Ectodermal cell (in vitro differentiated cells): Measurements from ENCODE around the gene MRPL16. TPM values are rescaled to one million over a fixed set of nuclear protein-coding genes. Genes with fewer than 3 reads are reported as not detected.
"Not testable (repeated sequence)": the region's sequence is repeated elsewhere in the genome, so short reads cannot be mapped to it uniquely, and the experiment has no call there.

Source experiments
- H3K27ac ChIP-seq: 2 replicates; pipeline ENCODE4 v1.7.0; 2013; ENCODE audit warnings: mild to moderate bottlenecking, low read depth, low read length; ENCODE audit not compliant: insufficient read depth, poor library complexity, severe bottlenecking
- H3K27me3 ChIP-seq: 2 replicates; pipeline ENCODE4 v1.7.0; 2013; ENCODE audit warnings: mild to moderate bottlenecking, low read length; ENCODE audit not compliant: insufficient read depth, control insufficient read depth, poor library complexity, severe bottlenecking
- H3K36me3 ChIP-seq: one replicate; pipeline ENCODE4 v1.7.0; 2013; ENCODE audit warnings: low read length; ENCODE audit not compliant: control insufficient read depth, insufficient read depth
- H3K4me1 ChIP-seq: one replicate; pipeline ENCODE4 v1.7.0; 2013; ENCODE audit warnings: low read length; ENCODE audit not compliant: control insufficient read depth, insufficient read depth
- H3K4me3 ChIP-seq: 2 replicates; pipeline ENCODE4 v1.7.0; 2013; ENCODE audit warnings: low read depth, low read length, control low read depth; ENCODE audit not compliant: insufficient read depth
- H3K9me3 ChIP-seq: 2 replicates; pipeline ENCODE4 v1.7.0; 2013; ENCODE audit warnings: mild to moderate bottlenecking, low read length, moderate library complexity; ENCODE audit not compliant: control insufficient read depth
- WGBS, 2 experiments: methylation state at CpG; one replicate each; pipeline ENCODE4 v1.1.7; 2013; ENCODE audit warnings: missing lambda C conversion rate in 2 of 2; 5-methylcytosine and 5-hydroxymethylcytosine counted together
- polyA plus RNA-seq, 4 experiments: library from polyadenylated mRNA; stranded (reverse); fragments of 50-300 nt; gene quantifications; one replicate each; pipeline ENCODE4 v1.2.3, GENCODE V29; 2013

The MRPL16 gene
- 45.3 TPM for polyA plus RNA-seq (2013, experiment 1 of 4)
- 48.7 TPM for polyA plus RNA-seq (2013, experiment 2 of 4)
- polyA plus RNA-seq (2013, experiment 3 of 4): 41.9 TPM
- 47.3 TPM for polyA plus RNA-seq (2013, experiment 4 of 4)

GRCh38 chr11:59810189-59810910 is at the start of gene MRPL16:
MRPL16 (minus strand) TSS chr11:59810778; CDS start chr11:59810658, 120 bp downstream.
- Histone ChIP-seq H3K9me3 (no peaks in the 10 kb centered on the region), H3K4me1 (no peaks in the 10 kb centered on the region), H3K36me3 (peaks cover 15% of the 10 kb centered on the region), H3K4me3 (peak within 1 kb of the TSS; percentile 96), H3K27me3 (no peaks in the 10 kb centered on the region), H3K27ac (peak within 1 kb of the TSS; percentile 36)
- WGBS, 2 experiments: 1% methylated on average over 54 of the region's 54 CpGs

- no peak overlapping the region for H3K27ac ChIP-seq
- H3K4me3 ChIP-seq: no peak overlapping the region
- no peaks in the 10 kb centered on the region for H3K36me3 ChIP-seq
- H3K27me3 ChIP-seq: no peaks in the 10 kb centered on the region
- no peaks in the 10 kb centered on the region for H3K4me1 ChIP-seq
- H3K9me3 ChIP-seq: no peaks in the 10 kb centered on the region
These were observed 49.1 kb upstream of the MRPL16 start for GRCh38 chr11:59859673-59860072.

- 78 to 81% methylated on average over 8 to 10 of the region's 10 CpGs for WGBS, 2 experiments
- H3K9me3 ChIP-seq: no peaks in the 10 kb centered on the region
- H3K4me3 ChIP-seq: no peak overlapping the region
- no peaks in the 10 kb centered on the region for H3K4me1 ChIP-seq
- no peaks in the 10 kb centered on the region for H3K27me3 ChIP-seq
- H3K36me3 ChIP-seq: no peaks in the 10 kb centered on the region
- no peak overlapping the region for H3K27ac ChIP-seq
These were observed 47.2 kb upstream of the MRPL16 start for GRCh38 chr11:59857439-59858434.

GRCh38 chr11:59854871-59855270 is 44.3 kb upstream of the MRPL16 start:
- 80 to 95% methylated on average over 2 of the region's 2 CpGs for WGBS, 2 experiments
- no peaks in the 10 kb centered on the region for H3K4me1 ChIP-seq

GRCh38 chr11:59851416-59851815 is 40.8 kb upstream of the MRPL16 start:
- WGBS, 2 experiments: 90 to 93% methylated on average over 5 of the region's 5 CpGs
- not testable (repeated sequence) for H3K36me3 ChIP-seq, H3K27ac ChIP-seq, H3K4me1 ChIP-seq, H3K9me3 ChIP-seq, H3K4me3 ChIP-seq, H3K27me3 ChIP-seq

More at GRCh38 chr11:59854871-59855270, 44.3 kb upstream of the MRPL16 start:
- H3K9me3 ChIP-seq: no peaks in the 10 kb centered on the region
- no peaks in the 10 kb centered on the region for H3K36me3 ChIP-seq
- no peak overlapping the region for H3K4me3 ChIP-seq
- no peak overlapping the region for H3K27ac ChIP-seq
- H3K27me3 ChIP-seq: no peaks in the 10 kb centered on the region

GRCh38 chr11:59849551-59849950 is 39.0 kb upstream of the MRPL16 start:
- not testable (repeated sequence) for H3K9me3 ChIP-seq, H3K27ac ChIP-seq, H3K4me1 ChIP-seq, H3K36me3 ChIP-seq, H3K27me3 ChIP-seq, H3K4me3 ChIP-seq
- WGBS, 2 experiments: 87 to 92% methylated on average over 2 of the region's 2 CpGs

- H3K27ac ChIP-seq: no peak overlapping the region
- H3K27me3 ChIP-seq: no peaks in the 10 kb centered on the region
- no peak overlapping the region for H3K4me3 ChIP-seq
- no peaks in the 10 kb centered on the region for H3K36me3 ChIP-seq
- no peaks in the 10 kb centered on the region for H3K4me1 ChIP-seq
- no peaks in the 10 kb centered on the region for H3K9me3 ChIP-seq
- 84 to 94% methylated on average over 2 of the region's 2 CpGs for WGBS, 2 experiments
These were observed 38.6 kb upstream of the MRPL16 start for GRCh38 chr11:59849129-59849528.

- not testable (repeated sequence) for H3K27me3 ChIP-seq, H3K4me3 ChIP-seq, H3K9me3 ChIP-seq, H3K4me1 ChIP-seq, H3K27ac ChIP-seq, H3K36me3 ChIP-seq
- 93 to 94% methylated on average over 6 of the region's 6 CpGs for WGBS, 2 experiments
These were observed 37.9 kb upstream of the MRPL16 start for GRCh38 chr11:59848439-59848838.

GRCh38 chr11:59847626-59848025 is 37.0 kb upstream of the MRPL16 start:
- no peaks in the 10 kb centered on the region for H3K9me3 ChIP-seq
- 94 to 95% methylated on average over 3 of the region's 3 CpGs for WGBS, 2 experiments
- H3K4me3 ChIP-seq: no peak overlapping the region
- no peaks in the 10 kb centered on the region for H3K27me3 ChIP-seq
- H3K27ac ChIP-seq: no peak overlapping the region
- no peaks in the 10 kb centered on the region for H3K4me1 ChIP-seq
- no peaks in the 10 kb centered on the region for H3K36me3 ChIP-seq

- Histone ChIP-seq H3K27me3 (no peaks in the 10 kb centered on the region), H3K4me1 (no peaks in the 10 kb centered on the region), H3K36me3 (no peaks in the 10 kb centered on the region), H3K9me3 (no peaks in the 10 kb centered on the region), H3K27ac (no peak overlapping the region), H3K4me3 (no peak overlapping the region)
- 89 to 96% methylated on average over 3 to 4 of the region's 5 CpGs for WGBS, 2 experiments
These were observed 36.0 kb upstream of the MRPL16 start for GRCh38 chr11:59846556-59846955.
